IPS DF 6.9 (cell line): Measurements from ENCODE around the gene MAP3K7CL.

ENCODE experiments used
- DNase-seq: peaks from one replicate; pipeline ENCODE4 v3.0.0-alpha.2; 2013; ENCODE audit warnings: low read depth, low spot score
- H3K27ac ChIP-seq: one replicate; pipeline ENCODE4 v1.5.1; 2013; ENCODE audit warnings: low read length, control low read depth
- H3K27me3 ChIP-seq: 2 replicates; pipeline ENCODE4 v1.6.1; 2013; ENCODE audit warnings: mild to moderate bottlenecking, low read length; ENCODE audit not compliant: control insufficient read depth, insufficient read depth
- H3K36me3 ChIP-seq: 2 replicates; pipeline ENCODE4 v1.6.1; 2013; ENCODE audit warnings: low read length; ENCODE audit not compliant: control insufficient read depth, insufficient read depth
- H3K4me1 ChIP-seq: 2 replicates; pipeline ENCODE4 v1.6.1; 2013; ENCODE audit warnings: low read length; ENCODE audit not compliant: control insufficient read depth, insufficient read depth
- H3K4me3 ChIP-seq: 2 replicates; pipeline ENCODE4 v1.5.1; 2013; ENCODE audit warnings: mild to moderate bottlenecking, low read length
- H3K9me3 ChIP-seq: 2 replicates; pipeline ENCODE4 v1.6.1; 2013; ENCODE audit warnings: low read length, inconsistent platforms; ENCODE audit not compliant: control insufficient read depth, insufficient read depth
- WGBS: extraction: QIAGEN DNeasy Blood & Tissue Kit; methylation state at CpG from one replicate; pipeline ENCODE4 v1.1.7; 2013; ENCODE audit warnings: mixed read lengths, missing lambda C conversion rate; ENCODE audit not compliant: insufficient read length, insufficient coverage; 5-methylcytosine and 5-hydroxymethylcytosine counted together

Gene MAP3K7CL

DNA sequence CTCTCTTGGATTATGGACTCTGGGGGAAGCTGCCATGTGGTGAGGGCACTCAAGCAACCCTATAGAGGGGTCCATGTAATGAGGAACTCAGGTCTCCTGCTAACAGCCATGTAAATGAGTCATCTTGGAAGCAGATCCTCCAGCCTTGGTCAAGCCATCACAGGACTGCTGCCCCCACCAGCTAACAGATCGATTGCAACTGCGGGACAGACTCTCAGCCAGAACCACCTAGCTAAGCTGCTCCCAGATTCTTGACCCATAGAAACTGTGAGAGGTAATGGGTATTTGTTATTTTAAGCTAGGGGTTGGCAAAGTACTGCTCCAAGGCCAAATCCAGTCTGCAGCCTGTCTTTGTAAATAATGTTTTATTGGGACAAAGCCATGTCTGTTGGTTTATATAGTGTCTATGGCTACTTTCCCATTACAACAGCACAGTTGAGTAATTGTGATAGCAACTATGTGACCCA lies 27.6 kb upstream of the MAP3K7CL start:
- no peak overlapping the region for H3K4me3 ChIP-seq
- WGBS: no CpG with 5 or more reads among the region's 2 CpGs
- H3K9me3 ChIP-seq: no peaks in the 10 kb centered on the region
- no peak for DNase-seq
- no peak overlapping the region for H3K27ac ChIP-seq
- no peaks in the 10 kb centered on the region for H3K4me1 ChIP-seq
- H3K27me3 ChIP-seq: no peaks in the 10 kb centered on the region
- no peaks in the 10 kb centered on the region for H3K36me3 ChIP-seq

DNA sequence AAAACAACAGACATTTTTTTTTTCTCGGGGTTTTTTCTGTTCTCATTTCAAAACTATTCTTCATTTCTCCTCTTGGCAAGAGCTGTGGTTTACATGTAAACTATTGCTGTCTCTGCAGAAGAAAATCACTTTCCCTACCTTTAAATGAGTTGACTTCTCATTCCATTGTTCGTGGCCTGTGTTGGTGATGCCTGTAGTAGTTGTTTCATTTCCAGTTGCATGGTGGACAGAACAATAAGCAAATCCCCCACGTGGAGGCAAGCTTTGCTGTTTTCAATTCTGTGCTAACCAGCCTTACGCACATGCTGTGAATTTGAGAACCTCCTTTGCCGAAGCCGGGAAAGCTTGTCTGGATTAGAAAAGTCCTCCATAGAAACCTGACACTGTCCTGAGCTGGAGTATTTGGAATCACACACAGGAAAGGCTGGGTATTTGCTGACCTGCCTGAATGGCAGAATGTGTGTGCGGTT lies 26.2 kb upstream of the MAP3K7CL start:
- H3K27ac ChIP-seq: no peak overlapping the region
- H3K36me3 ChIP-seq: no peaks in the 10 kb centered on the region
- no CpG with 5 or more reads among the region's 7 CpGs for WGBS
- H3K4me1 ChIP-seq: no peaks in the 10 kb centered on the region
- H3K4me3 ChIP-seq: no peak overlapping the region
- no peak for DNase-seq
- no peaks in the 10 kb centered on the region for H3K9me3 ChIP-seq
- no peaks in the 10 kb centered on the region for H3K27me3 ChIP-seq

GRCh38 chr21:29105218-29105617 lies 25.2 kb upstream of the MAP3K7CL start:
- H3K4me3 ChIP-seq: no peak overlapping the region
- H3K9me3 ChIP-seq: no peaks in the 10 kb centered on the region
- no peaks in the 10 kb centered on the region for H3K27me3 ChIP-seq
- H3K27ac ChIP-seq: no peak overlapping the region
- H3K36me3 ChIP-seq: no peaks in the 10 kb centered on the region
- DNase-seq: no peak
- WGBS: no CpG with 5 or more reads among the region's 3 CpGs
- no peaks in the 10 kb centered on the region for H3K4me1 ChIP-seq

DNA sequence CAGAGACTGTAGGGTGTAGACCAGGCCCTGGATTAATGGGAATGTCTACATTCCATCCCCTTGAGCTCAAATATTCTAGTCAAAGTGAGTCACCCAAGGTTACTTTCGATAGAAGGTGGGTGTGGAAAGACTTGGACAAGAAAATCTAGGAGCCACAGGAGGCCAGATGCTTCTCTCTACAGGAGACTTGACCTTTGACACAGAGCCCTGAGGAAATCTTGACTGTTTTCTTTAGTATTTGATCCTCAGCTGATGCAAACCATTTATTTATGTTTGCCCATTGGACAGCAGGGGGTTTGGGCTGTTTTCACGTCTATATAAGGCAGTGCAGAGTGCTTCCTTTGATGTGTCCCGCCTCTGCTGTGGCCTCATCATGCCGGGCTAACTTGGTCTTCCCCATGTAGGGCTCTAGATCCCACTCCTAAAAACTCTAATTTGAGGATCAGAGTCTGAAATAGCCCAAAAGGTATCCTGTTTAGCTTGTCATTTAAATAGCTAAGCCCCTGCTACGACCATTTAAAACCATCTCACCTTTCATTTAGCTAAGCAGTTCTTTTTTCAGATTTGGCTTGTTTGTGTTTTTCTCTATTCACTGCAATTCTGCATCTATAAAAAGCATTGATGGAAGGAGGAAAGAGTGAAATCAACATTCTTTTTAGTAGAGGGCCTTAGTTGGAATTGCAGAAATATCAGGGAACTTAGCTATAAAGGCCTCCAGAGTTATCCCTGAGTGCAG lies 15.5 kb upstream of the MAP3K7CL start:
- H3K4me1 ChIP-seq: no peaks in the 10 kb centered on the region; the same call in 1 of the 2 replicates
- no peaks in the 10 kb centered on the region for H3K27me3 ChIP-seq
- no CpG with 5 or more reads among the region's 5 CpGs for WGBS
- H3K9me3 ChIP-seq: no peaks in the 10 kb centered on the region
- H3K4me3 ChIP-seq: no peak overlapping the region
- no peak for DNase-seq
- H3K27ac ChIP-seq: no peak overlapping the region
- H3K36me3 ChIP-seq: no peaks in the 10 kb centered on the region

GRCh38 chr21:29115899-29116298 lies 14.5 kb upstream of the MAP3K7CL start:
- WGBS: no CpG with 5 or more reads among the region's 8 CpGs
- Histone ChIP-seq H3K27me3 (no peaks in the 10 kb centered on the region), H3K27ac (no peak overlapping the region), H3K36me3 (no peaks in the 10 kb centered on the region), H3K4me1 (no peaks in the 10 kb centered on the region; the same call in 1 of the 2 replicates), H3K9me3 (no peaks in the 10 kb centered on the region), H3K4me3 (no peak overlapping the region)
- no peak for DNase-seq

- DNase-seq: no peak
- no peak overlapping the region for H3K27ac ChIP-seq
- no peaks in the 10 kb centered on the region; the same call in 1 of the 2 replicates for H3K4me1 ChIP-seq
These were observed 13.0 kb upstream of the MAP3K7CL start for GRCh38 chr21:29117372-29117955.

DNA sequence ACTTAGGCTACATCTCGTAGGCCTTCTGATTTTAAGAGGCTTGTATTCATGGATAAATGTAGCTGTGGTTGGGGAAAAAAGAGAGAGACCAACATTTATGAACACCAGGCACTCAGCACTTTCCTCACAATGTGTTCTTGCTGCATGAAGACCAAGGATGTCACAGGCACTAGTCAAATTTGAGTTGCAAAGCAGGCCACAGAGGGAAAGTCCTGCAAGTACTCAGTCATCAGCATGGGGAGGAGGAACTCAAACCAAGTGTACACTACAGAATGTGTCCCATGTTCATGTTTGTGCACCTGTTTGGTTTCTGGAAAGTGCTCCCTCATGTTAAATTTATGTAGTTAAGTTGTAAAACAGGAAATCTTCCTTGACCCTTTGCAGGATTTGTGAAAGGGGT lies 8.7 kb upstream of the MAP3K7CL start:
- H3K4me1 ChIP-seq: no peaks in the 10 kb centered on the region
- no peak for DNase-seq
- no peaks in the 10 kb centered on the region for H3K9me3 ChIP-seq
- no peak overlapping the region for H3K27ac ChIP-seq
- WGBS: no CpG with 5 or more reads among the region's 1 CpG
- no peaks in the 10 kb centered on the region for H3K36me3 ChIP-seq
- H3K27me3 ChIP-seq: no peaks in the 10 kb centered on the region
- H3K4me3 ChIP-seq: no peak overlapping the region

More at GRCh38 chr21:29117372-29117955, 13.0 kb upstream of the MAP3K7CL start:
- Histone ChIP-seq H3K4me3 (no peak overlapping the region), H3K9me3 (no peaks in the 10 kb centered on the region), H3K27me3 (no peaks in the 10 kb centered on the region), H3K36me3 (no peaks in the 10 kb centered on the region)
- no CpG with 5 or more reads among the region's 3 CpGs for WGBS

DNA sequence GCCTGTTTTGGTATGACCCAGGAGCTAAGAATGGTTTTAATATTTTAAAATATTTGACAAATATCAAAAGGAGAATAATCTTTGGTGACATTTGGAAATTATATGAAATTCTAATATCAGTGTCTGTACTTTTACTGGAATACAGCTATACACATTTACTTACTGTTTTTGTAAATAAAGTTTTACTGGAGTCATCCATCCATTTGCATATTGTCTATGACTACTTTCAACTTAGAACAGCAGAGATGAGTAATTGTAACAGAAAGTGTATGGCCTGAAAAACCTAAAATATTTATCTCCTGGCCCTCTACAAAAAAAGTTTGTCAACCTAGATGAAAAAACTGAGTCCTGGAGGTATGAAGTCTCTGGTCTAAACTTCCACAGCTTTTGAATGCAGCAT lies 5.8 kb upstream of the MAP3K7CL start:
- no peaks in the 10 kb centered on the region for H3K36me3 ChIP-seq
- H3K27me3 ChIP-seq: no peaks in the 10 kb centered on the region
- no peak for DNase-seq
- no peak overlapping the region for H3K27ac ChIP-seq
- H3K4me3 ChIP-seq: no peak overlapping the region
- H3K9me3 ChIP-seq: no peaks in the 10 kb centered on the region
- no peaks in the 10 kb centered on the region for H3K4me1 ChIP-seq

GRCh38 chr21:29125191-29125590 lies 5.3 kb upstream of the MAP3K7CL start:
- no peak overlapping the region for H3K4me3 ChIP-seq
- no peak for DNase-seq
- no peaks in the 10 kb centered on the region for H3K9me3 ChIP-seq
- no peaks in the 10 kb centered on the region for H3K4me1 ChIP-seq
- H3K27ac ChIP-seq: no peak overlapping the region
- H3K27me3 ChIP-seq: no peaks in the 10 kb centered on the region
- no CpG with 5 or more reads among the region's 1 CpG for WGBS
- no peaks in the 10 kb centered on the region for H3K36me3 ChIP-seq

DNA sequence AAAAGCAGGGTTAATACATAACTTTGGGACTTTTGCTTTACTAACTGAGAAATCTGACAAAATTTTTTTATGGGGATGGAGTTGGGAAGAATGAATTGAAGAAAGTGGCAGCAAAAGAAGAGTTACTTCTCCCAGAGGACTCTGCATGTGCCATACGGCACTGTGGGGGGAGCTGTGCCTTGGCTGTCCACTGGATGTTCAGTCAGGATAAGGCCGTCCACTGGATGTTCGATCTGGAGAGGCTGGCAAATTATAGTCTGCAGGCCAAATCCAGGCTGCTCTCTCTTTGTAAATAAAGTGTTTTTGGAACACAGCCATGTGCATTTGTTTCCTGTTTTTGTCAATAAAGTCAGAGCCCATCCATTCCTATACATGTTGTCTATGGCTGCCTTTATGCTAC lies 4.5 kb upstream of the MAP3K7CL start:
- H3K9me3 ChIP-seq: no peaks in the 10 kb centered on the region
- no peak for DNase-seq
- H3K27ac ChIP-seq: no peak overlapping the region
- H3K27me3 ChIP-seq: no peaks in the 10 kb centered on the region
- no peaks in the 10 kb centered on the region for H3K36me3 ChIP-seq
- no CpG with 5 or more reads among the region's 3 CpGs for WGBS
- H3K4me1 ChIP-seq: no peaks in the 10 kb centered on the region
- no peak overlapping the region for H3K4me3 ChIP-seq

GRCh38 chr21:29133241-29133640 lies 2.8 kb downstream of the MAP3K7CL start:
- no CpG with 5 or more reads among the region's 7 CpGs for WGBS
- Histone ChIP-seq H3K4me1 (no peaks in the 10 kb centered on the region), H3K9me3 (no peaks in the 10 kb centered on the region), H3K27me3 (no peaks in the 10 kb centered on the region), H3K4me3 (no peak overlapping the region), H3K36me3 (no peaks in the 10 kb centered on the region), H3K27ac (no peak overlapping the region)
- DNase-seq: no peak
